H9 (cell line): Measurements from ENCODE around the gene CLEC1B. TPM values are rescaled to one million over a fixed set of nuclear protein-coding genes. Genes with fewer than 3 reads are reported as not detected.

Experiments used
- DNase-seq: peaks from one replicate; pipeline ENCODE4 v3.0.0-alpha.2; 2017
- H2AFZ ChIP-seq: one replicate; pipeline ENCODE4 v1.6.1; 2013; ENCODE audit warnings: mild to moderate bottlenecking, low read length, control low read depth, moderate library complexity
- H2AK5ac ChIP-seq: 2 replicates; pipeline ENCODE4 v1.6.1; 2013; ENCODE audit warnings: low read length, control low read depth, mixed read lengths; ENCODE audit not compliant: insufficient read length
- H2BK120ac ChIP-seq: one replicate; pipeline ENCODE4 v1.6.1; 2013; ENCODE audit warnings: low read depth, mild to moderate bottlenecking, low read length, control low read depth, inconsistent platforms; ENCODE audit not compliant: poor library complexity, severe bottlenecking
- H2BK12ac ChIP-seq: 2 replicates; pipeline ENCODE4 v1.6.1; 2013; ENCODE audit warnings: low read length, control low read depth, mixed read lengths, low read depth; ENCODE audit not compliant: insufficient read length
- H2BK15ac ChIP-seq: 2 replicates; pipeline ENCODE4 v1.6.1; 2013; ENCODE audit warnings: low read depth, low read length, control low read depth
- H2BK20ac ChIP-seq: one replicate; pipeline ENCODE4 v1.6.1; 2013; ENCODE audit warnings: low read depth, mild to moderate bottlenecking, low read length, control low read depth, inconsistent platforms; ENCODE audit not compliant: poor library complexity, severe bottlenecking
- H2BK5ac ChIP-seq: 2 replicates; pipeline ENCODE4 v1.6.1; 2013; ENCODE audit warnings: low read length, control low read depth, mixed read lengths; ENCODE audit not compliant: insufficient read length
- H3K14ac ChIP-seq: 2 replicates; pipeline ENCODE4 v1.6.1; 2013; ENCODE audit warnings: low read length, control low read depth; ENCODE audit not compliant: insufficient read depth
- H3K18ac ChIP-seq: 2 replicates; pipeline ENCODE4 v1.6.1; 2013; ENCODE audit warnings: low read depth, mild to moderate bottlenecking, mixed read lengths, low read length, control low read depth; ENCODE audit not compliant: insufficient read length
- H3K23ac ChIP-seq: 2 replicates; pipeline ENCODE4 v1.6.1; 2013; ENCODE audit warnings: low read length, control low read depth, mixed read lengths, low read depth; ENCODE audit not compliant: insufficient read length
- H3K23me2 ChIP-seq: 2 replicates; pipeline ENCODE4 v1.6.1; 2013; ENCODE audit warnings: low read depth, mild to moderate bottlenecking, mixed read lengths, low read length, control low read depth; ENCODE audit not compliant: insufficient read length, poor library complexity, severe bottlenecking
- H3K27ac ChIP-seq: 2 replicates; pipeline ENCODE4 v1.5.1; 2013; ENCODE audit warnings: low read length, control low read depth, mixed read lengths, low read depth; ENCODE audit not compliant: insufficient read length
- H3K27me3 ChIP-seq: 2 replicates; pipeline ENCODE4 v1.6.1; 2013; ENCODE audit warnings: low read length, control low read depth, inconsistent platforms; ENCODE audit not compliant: insufficient read depth
- H3K4ac ChIP-seq: 2 replicates; pipeline ENCODE4 v1.6.1; 2013; ENCODE audit warnings: low read depth, mild to moderate bottlenecking, control low read depth, inconsistent platforms, low read length, moderate library complexity
- H3K4me1 ChIP-seq: 2 replicates; pipeline ENCODE4 v1.6.1; 2013; ENCODE audit warnings: low read length, control low read depth, inconsistent platforms; ENCODE audit not compliant: insufficient read depth
- H3K4me2 ChIP-seq: 2 replicates; pipeline ENCODE4 v1.6.1; 2013; ENCODE audit warnings: low read length, control low read depth, mixed read lengths; ENCODE audit not compliant: insufficient read length, insufficient read depth
- H3K56ac ChIP-seq: 2 replicates; pipeline ENCODE4 v1.6.1; 2013; ENCODE audit warnings: low read depth, mild to moderate bottlenecking, mixed read lengths, low read length, control low read depth; ENCODE audit not compliant: insufficient read length
- H3K79me1 ChIP-seq: 2 replicates; pipeline ENCODE4 v1.6.1; 2013; ENCODE audit warnings: low read depth, mild to moderate bottlenecking, moderate library complexity, low read length, control low read depth, inconsistent platforms; ENCODE audit not compliant: insufficient read depth, poor library complexity, severe bottlenecking
- H3K79me2 ChIP-seq: 2 replicates; pipeline ENCODE4 v1.6.1; 2013; ENCODE audit warnings: low read length, control low read depth, inconsistent platforms; ENCODE audit not compliant: insufficient read depth
- H3K9ac ChIP-seq: 2 replicates; pipeline ENCODE4 v1.6.1; 2013; ENCODE audit warnings: low read length, control low read depth, mixed read lengths; ENCODE audit not compliant: insufficient read length; ENCODE audit errors: extremely low read depth
- H3K9me3 ChIP-seq: one replicate; pipeline ENCODE4 v1.6.1; 2013; ENCODE audit warnings: low read depth, low read length, inconsistent platforms; ENCODE audit not compliant: control insufficient read depth
- H3T11ph ChIP-seq: one replicate; pipeline ENCODE4 v1.6.1; 2013; ENCODE audit warnings: mild to moderate bottlenecking, low read length, control low read depth, inconsistent platforms
- H4K20me1 ChIP-seq: one replicate; pipeline ENCODE4 v1.6.1; 2013; ENCODE audit not compliant: control insufficient read depth, insufficient read length, insufficient read depth
- H4K5ac ChIP-seq: 2 replicates; pipeline ENCODE4 v1.6.1; 2013; ENCODE audit warnings: low read depth, mild to moderate bottlenecking, mixed read lengths, low read length, control low read depth; ENCODE audit not compliant: insufficient read length
- H4K8ac ChIP-seq: replicated peaks from 2 replicates; pipeline ENCODE4 v1.6.1; 2013; ENCODE audit warnings: low read length, control low read depth, mixed read lengths, low read depth; ENCODE audit not compliant: insufficient read length
- H4K91ac ChIP-seq: 2 replicates; pipeline ENCODE4 v1.6.1; 2013; ENCODE audit warnings: low read depth, mild to moderate bottlenecking, moderate library complexity, mixed read lengths, low read length, control low read depth; ENCODE audit not compliant: insufficient read length
- H3K27ac Mint-ChIP-seq, 3 experiments: 2 replicates in 2 of 3; 3 replicates in 1 of 3; pipeline ENCODE4 v1.8.0; 2020 to 2021; ENCODE audit warnings: mixed read lengths in 3 of 3, mild to moderate bottlenecking in 1 of 3, moderate library complexity in 1 of 3
- H3K27me3 Mint-ChIP-seq: 2 replicates; pipeline ENCODE4 v1.8.0; 2021; ENCODE audit warnings: low read depth, mild to moderate bottlenecking, moderate library complexity, mixed read lengths
- H3K36me3 Mint-ChIP-seq, 3 experiments: 2 replicates in 2 of 3; 3 replicates in 1 of 3; pipeline ENCODE4 v1.8.0; 2020 to 2021; ENCODE audit warnings: low read depth in 3 of 3, mixed read lengths in 3 of 3; ENCODE audit not compliant: insufficient read depth in 1 of 3
- H3K4me1 Mint-ChIP-seq, 2 experiments: 2 replicates each; pipeline ENCODE4 v1.8.0; 2020; ENCODE audit warnings: mixed read lengths in 2 of 2
- H3K4me3 Mint-ChIP-seq, 2 experiments: 2 replicates in 1 of 2; 3 replicates in 1 of 2; pipeline ENCODE4 v1.8.0; 2020 to 2021; ENCODE audit warnings: mild to moderate bottlenecking in 2 of 2, mixed read lengths in 2 of 2, moderate library complexity in 1 of 2
- H3K9me3 Mint-ChIP-seq, 2 experiments: 2 replicates in 1 of 2; 3 replicates in 1 of 2; pipeline ENCODE4 v1.8.0; 2020; ENCODE audit warnings: mild to moderate bottlenecking in 2 of 2, mixed read lengths in 2 of 2, moderate library complexity in 1 of 2
- CTCF ChIP-seq: fragments of 200-600 bp; sonication (generic); conservative IDR thresholded peaks from 3 replicates; pipeline ENCODE4 v1.8.0; 2021; ENCODE audit warnings: antibody characterized with exemption, mild to moderate bottlenecking
- WGBS: extraction: QIAGEN DNeasy Blood & Tissue Kit; methylation state at CpG from one replicate; pipeline ENCODE4 v1.1.7; 2013; ENCODE audit warnings: missing lambda C conversion rate, low lambda C conversion rate, mixed read lengths; ENCODE audit not compliant: insufficient read length; ENCODE audit errors: extremely low coverage; 5-methylcytosine and 5-hydroxymethylcytosine counted together
- total RNA-seq: library from RNA; stranded (reverse); gene quantifications from 2 replicates; pipeline ENCODE4 v1.2.1, GENCODE V29; 2021

CLEC1B gene
- total RNA-seq, 1 experiment from 2014 or later, result not detected

- H3K4me3 Mint-ChIP-seq, result no peak overlapping the region
- no peak overlapping the region for H2AFZ ChIP-seq
- H3K4me1 Mint-ChIP-seq, result peaks cover 7% of the 10 kb centered on the region in 2 experiments
- H3K9ac ChIP-seq, result no peak overlapping the region
- H3K23me2 ChIP-seq, result no peaks in the 10 kb centered on the region
- H3K27me3 ChIP-seq, result no peaks in the 10 kb centered on the region
- no peak overlapping the region for H3K56ac ChIP-seq
- no peak overlapping the region for H3K14ac ChIP-seq
- no peaks in the 10 kb centered on the region; the same call in 1 of the 2 replicates for H3K27me3 Mint-ChIP-seq
- H2BK5ac ChIP-seq, result no peak overlapping the region
- H3K36me3 Mint-ChIP-seq, result peaks cover 13 to 19% (median 15%) of the 10 kb centered on the region in 3 experiments
- WGBS, result no CpG with 5 or more reads among the region's 3 CpGs
- H2BK15ac ChIP-seq, result no peak overlapping the region
- no peak for TF ChIP-seq CTCF
- no peak overlapping the region for H3K27ac Mint-ChIP-seq
- H3K9me3 ChIP-seq, result no peaks in the 10 kb centered on the region
- no peaks in the 10 kb centered on the region for H3K79me2 ChIP-seq
- H3K79me1 ChIP-seq, result no peaks in the 10 kb centered on the region
- H3K23ac ChIP-seq, result no peak overlapping the region
- H2BK12ac ChIP-seq, result no peak overlapping the region
- H3T11ph ChIP-seq, result no peak overlapping the region
- H4K91ac ChIP-seq, result no peak overlapping the region
- H3K18ac ChIP-seq, result no peak overlapping the region
- H2BK120ac ChIP-seq, result no peak overlapping the region
- no peak overlapping the region for H3K4me2 ChIP-seq
- H3K4ac ChIP-seq, result no peak overlapping the region
- H3K9me3 Mint-ChIP-seq, result peaks cover 18 to 24% of the 10 kb centered on the region in 2 experiments
- no peak overlapping the region for H4K8ac ChIP-seq
- H3K4me1 ChIP-seq, result no peaks in the 10 kb centered on the region; the same call in 1 of the 2 replicates
- DNase-seq, result no peak
- no peak overlapping the region for H2BK20ac ChIP-seq
- H3K27ac ChIP-seq, result no peak overlapping the region
- no peak overlapping the region for H2AK5ac ChIP-seq
- H4K5ac ChIP-seq, result no peak overlapping the region
- H4K20me1 ChIP-seq, result no peaks in the 10 kb centered on the region
Measured at GRCh38 chr12:9980126-9980525, 18.8 kb downstream of the CLEC1B start.
